DND-41 (cell line): Measurements from ENCODE around the gene SLX4IP.

Experiments
- EZH2 ChIP-seq: IDR thresholded peaks from 3 replicates; pipeline ENCODE4 v1.6.1; 2012; ENCODE audit warnings: borderline replicate concordance, low read depth, mild to moderate bottlenecking, moderate library complexity, low read length, inconsistent platforms; ENCODE audit not compliant: severe bottlenecking
- TF ChIP-seq, protein P1 (sequence below): IDR thresholded peaks from 2 replicates; pipeline ENCODE4 v1.5.1; 2012; ENCODE audit warnings: borderline replicate concordance, low read length, moderate library complexity, mild to moderate bottlenecking; ENCODE audit not compliant: poor library complexity, severe bottlenecking; ENCODE audit errors: extremely low read depth

DNA sequence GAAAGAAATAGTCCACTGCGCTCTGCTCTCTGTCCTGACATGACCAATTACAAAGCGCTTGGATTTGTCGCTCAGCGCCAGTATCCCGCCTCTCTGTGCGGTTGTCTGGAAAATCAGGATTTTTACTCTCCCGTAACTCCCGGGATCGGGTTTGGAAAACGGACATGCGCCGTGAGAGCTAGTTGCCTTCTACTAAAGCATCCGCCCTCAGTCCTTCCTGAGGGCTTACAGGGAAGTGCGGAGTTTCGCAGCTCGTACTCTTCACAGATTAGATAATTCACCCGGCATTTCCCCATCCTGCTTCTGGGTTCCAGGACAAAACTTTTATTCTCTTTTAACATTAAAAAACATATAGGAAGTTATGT is 656 bp upstream of the SLX4IP start:
- TF ChIP-seq, protein P1, sequence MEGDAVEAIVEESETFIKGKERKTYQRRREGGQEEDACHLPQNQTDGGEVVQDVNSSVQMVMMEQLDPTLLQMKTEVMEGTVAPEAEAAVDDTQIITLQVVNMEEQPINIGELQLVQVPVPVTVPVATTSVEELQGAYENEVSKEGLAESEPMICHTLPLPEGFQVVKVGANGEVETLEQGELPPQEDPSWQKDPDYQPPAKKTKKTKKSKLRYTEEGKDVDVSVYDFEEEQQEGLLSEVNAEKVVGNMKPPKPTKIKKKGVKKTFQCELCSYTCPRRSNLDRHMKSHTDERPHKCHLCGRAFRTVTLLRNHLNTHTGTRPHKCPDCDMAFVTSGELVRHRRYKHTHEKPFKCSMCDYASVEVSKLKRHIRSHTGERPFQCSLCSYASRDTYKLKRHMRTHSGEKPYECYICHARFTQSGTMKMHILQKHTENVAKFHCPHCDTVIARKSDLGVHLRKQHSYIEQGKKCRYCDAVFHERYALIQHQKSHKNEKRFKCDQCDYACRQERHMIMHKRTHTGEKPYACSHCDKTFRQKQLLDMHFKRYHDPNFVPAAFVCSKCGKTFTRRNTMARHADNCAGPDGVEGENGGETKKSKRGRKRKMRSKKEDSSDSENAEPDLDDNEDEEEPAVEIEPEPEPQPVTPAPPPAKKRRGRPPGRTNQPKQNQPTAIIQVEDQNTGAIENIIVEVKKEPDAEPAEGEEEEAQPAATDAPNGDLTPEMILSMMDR = no peak
- no peak for TF ChIP-seq EZH2
